HG02678 (cell line): Measurements from ENCODE around the gene ZDHHC8.

ENCODE experiments used
- ATAC-seq: cut with Tn5 transposase; IDR thresholded peaks from one replicate; pipeline ENCODE4 v1.9.1; 2021; ENCODE audit warnings: mild to moderate bottlenecking, moderate library complexity; ENCODE audit not compliant: unreplicated experiment

The ZDHHC8 gene, protein sequence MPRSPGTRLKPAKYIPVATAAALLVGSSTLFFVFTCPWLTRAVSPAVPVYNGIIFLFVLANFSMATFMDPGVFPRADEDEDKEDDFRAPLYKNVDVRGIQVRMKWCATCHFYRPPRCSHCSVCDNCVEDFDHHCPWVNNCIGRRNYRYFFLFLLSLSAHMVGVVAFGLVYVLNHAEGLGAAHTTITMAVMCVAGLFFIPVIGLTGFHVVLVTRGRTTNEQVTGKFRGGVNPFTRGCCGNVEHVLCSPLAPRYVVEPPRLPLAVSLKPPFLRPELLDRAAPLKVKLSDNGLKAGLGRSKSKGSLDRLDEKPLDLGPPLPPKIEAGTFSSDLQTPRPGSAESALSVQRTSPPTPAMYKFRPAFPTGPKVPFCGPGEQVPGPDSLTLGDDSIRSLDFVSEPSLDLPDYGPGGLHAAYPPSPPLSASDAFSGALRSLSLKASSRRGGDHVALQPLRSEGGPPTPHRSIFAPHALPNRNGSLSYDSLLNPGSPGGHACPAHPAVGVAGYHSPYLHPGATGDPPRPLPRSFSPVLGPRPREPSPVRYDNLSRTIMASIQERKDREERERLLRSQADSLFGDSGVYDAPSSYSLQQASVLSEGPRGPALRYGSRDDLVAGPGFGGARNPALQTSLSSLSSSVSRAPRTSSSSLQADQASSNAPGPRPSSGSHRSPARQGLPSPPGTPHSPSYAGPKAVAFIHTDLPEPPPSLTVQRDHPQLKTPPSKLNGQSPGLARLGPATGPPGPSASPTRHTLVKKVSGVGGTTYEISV

DNA sequence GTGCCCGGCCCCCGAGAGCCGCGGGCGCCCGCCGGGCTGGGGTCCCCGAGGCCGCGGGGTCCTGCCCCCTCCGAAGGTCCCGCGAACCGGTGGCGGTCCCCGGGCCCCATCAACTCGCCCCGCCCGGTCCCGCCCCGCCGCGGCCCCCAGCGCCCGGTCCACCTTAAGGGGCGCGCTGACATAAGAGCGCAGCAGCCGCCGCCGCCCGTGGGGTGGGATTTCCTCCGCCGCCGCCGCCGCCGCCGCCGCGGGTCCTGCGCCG, at the start of gene ZDHHC8:
ZDHHC8 (plus strand) TSS at position 208 of the 262 bp plus-strand sequence. CDS start 144 bp downstream, outside the sequence.
- peak; percentile 62 for ATAC-seq

- no peak for ATAC-seq
Observed at GRCh38 chr22:20083157-20083890, 48.3 kb upstream of the ZDHHC8 start.

GRCh38 chr22:20083891-20084546, 47.6 kb upstream of the ZDHHC8 start:
- no peak for ATAC-seq

GRCh38 chr22:20084547-20085413, 46.8 kb upstream of the ZDHHC8 start:
- no peak for ATAC-seq

- no peak for ATAC-seq
Observed at GRCh38 chr22:20085651-20086050, 46.0 kb upstream of the ZDHHC8 start.

DNA sequence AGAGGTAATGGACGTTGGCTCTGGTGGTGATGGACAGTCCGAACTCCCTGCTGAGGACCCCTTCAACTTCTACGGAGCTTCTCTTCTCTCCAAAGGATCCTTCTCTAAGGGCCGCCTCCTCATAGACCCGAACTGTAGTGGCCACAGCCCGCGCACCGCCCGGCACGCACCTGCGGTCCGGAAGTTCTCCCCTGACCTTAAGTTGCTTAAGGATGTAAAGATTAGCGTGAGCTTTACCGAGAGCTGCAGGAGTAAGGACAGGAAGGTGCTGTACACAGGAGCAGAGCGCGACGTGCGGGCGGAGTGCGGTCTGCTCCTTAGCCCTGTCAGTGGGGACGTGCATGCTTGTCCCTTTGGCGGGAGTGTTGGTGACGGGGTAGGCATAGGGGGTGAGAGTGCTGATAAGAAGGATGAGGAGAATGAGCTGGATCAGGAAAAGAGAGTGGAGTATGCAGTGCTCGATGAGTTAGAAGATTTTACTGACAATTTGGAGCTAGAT, 45.5 kb upstream of the ZDHHC8 start:
- ATAC-seq = no peak

DNA sequence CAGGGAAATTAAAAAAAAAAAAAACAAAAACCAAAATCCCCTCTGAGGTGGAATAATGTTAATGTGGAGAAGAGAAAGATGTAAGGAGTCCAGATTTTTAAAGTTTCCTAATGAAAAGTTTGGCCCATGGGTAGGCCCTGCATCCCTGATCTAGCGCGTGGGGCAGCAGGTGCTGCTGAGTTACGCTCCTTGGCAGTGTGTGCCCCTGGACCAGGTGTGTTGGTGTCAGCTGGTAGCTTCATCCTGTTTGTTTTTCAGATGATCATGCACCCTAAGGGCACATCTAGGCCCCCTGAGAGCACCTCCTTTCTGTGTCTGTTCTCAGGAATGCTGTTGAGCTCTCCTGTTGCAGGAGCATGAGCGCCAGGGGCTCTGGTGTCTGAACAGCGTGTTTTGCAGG, 44.8 kb upstream of the ZDHHC8 start:
- ATAC-seq = no peak

- no peak for ATAC-seq
Observed at GRCh38 chr22:20087319-20088262, 44.0 kb upstream of the ZDHHC8 start.

- ATAC-seq = no peak
Observed at GRCh38 chr22:20088263-20088648, 43.3 kb upstream of the ZDHHC8 start.

GRCh38 chr22:20089226-20089976, 42.2 kb upstream of the ZDHHC8 start:
- no peak for ATAC-seq

- ATAC-seq = no peak
Observed at GRCh38 chr22:20089977-20090729, 41.5 kb upstream of the ZDHHC8 start.

DNA sequence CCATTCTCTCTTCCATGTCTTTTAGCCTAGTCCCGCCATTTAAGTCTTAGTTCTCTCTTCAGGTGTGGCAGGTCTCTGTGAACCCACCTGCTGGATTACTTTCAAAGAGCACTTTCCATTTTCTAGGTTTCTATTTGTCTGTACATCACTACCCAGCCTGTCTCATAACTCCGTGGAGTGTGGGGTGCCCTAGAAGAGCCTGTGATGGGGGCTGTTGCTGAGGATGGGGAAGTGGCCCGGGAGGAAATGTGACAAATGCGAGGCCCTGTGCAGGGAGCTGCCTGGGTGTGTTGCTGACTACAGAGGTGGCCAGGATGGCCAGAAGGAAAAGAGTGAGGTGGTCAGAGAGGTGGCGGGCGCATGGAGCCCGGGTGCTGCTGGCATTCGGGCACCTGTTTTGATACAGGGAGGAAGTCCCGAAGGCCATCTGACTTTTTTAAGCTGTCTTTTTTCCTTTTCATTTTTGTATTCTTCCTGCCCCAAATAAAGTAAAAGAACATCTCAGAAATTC, 40.8 kb upstream of the ZDHHC8 start:
- ATAC-seq = no peak

DNA sequence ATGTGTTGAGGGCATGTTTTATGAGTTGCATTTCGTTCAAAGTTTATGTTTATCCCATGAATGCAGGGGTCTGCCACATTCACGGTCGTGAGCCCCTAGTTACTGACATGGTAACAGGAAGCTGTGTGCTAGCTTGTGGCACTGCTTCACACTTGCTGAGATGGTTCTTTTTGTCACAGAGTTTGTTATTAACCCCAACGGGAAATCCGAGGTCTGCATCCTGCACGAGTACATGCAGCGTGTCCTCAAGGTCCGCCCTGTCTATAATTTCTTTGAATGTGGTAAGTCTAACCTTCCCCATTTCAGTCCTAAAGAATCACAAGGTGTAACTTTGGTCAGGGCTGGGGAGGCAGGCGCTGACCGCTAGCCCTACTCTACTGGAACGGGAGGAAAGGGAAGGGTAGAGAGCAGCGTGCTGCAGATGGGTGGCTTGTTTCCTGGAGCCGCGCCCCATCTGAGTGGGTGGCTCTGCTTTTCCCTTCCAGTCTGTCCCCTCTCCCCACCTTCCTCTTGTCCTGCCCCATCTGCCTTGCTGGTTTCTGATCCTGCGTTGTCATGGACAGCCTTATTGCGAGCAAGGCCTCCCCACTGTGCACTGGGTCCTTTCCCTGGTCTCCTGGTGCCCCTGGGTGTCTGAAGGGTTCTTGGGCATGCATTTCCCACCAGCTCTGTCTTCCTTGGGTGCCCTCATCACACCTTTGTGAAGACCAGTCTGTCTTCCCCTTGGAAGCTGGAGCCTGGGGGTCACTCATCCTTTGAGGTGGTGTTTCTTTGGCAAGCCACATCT, 39.7 kb upstream of the ZDHHC8 start:
- ATAC-seq = no peak

GRCh38 chr22:20092477-20092854, 39.1 kb upstream of the ZDHHC8 start:
- ATAC-seq = no peak

GRCh38 chr22:20093418-20094196, 38.0 kb upstream of the ZDHHC8 start:
- ATAC-seq = no peak
